ENCODE data around the gene FAM177A1. TPM values are rescaled to one million over a fixed set of nuclear protein-coding genes. Genes with fewer than 3 reads are reported as not detected.
A peak's percentile ranks its signal among the peaks of the same experiment; 100 is the strongest.
"Not testable (repeated sequence)": the region's sequence is repeated elsewhere in the genome, so short reads cannot be mapped to it uniquely, and the experiment has no call there.

Gene FAM177A1
- total RNA-seq, 2 experiments from 2014 or later, result 48.8 to 56.8 TPM

DNA sequence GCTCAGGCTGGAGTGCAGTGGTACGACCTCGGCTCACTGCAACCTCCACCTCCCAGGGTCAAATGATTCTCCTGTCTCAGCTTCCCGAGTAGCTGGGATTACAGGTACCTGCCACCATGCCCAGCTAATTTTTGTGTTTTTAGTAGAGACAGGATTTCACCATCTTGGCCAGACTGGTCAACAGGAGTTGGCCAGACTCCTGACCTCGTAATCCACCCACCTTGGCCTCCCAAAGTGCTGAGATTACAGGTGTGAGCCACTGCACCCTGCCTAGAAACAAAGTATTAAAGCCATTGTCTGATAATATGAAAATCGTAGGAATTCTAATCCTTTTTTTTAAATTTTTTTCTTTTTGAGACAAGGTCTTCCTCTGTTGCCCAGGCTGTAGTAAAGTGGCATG lies 19.7 kb downstream of the FAM177A1 start:
- H3K4me3 Mint-ChIP-seq; H3K27me3 Mint-ChIP-seq; intact Hi-C loops (cut with micrococcal nuclease); DNase-seq; POLR2A ChIA-PET; H3K27ac Mint-ChIP-seq; H3K9me3 Mint-ChIP-seq; H3K4me1 Mint-ChIP-seq (ENCODE audit: low read depth); CTCF ChIA-PET: not testable (repeated sequence)
- peaks cover 22% of the 10 kb centered on the region for H3K36me3 Mint-ChIP-seq

GRCh38 chr14:35068238-35069012 lies 22.4 kb downstream of the FAM177A1 start:
- Mint-ChIP-seq H3K27ac (no peak overlapping the region), H3K4me1 (ENCODE audit: low read depth) (no peaks in the 10 kb centered on the region), H3K4me3 (no peak overlapping the region), H3K9me3 (no peaks in the 10 kb centered on the region), H3K36me3 (peaks cover 24% of the 10 kb centered on the region), H3K27me3 (no peaks in the 10 kb centered on the region)
- ChIA-PET POLR2A (no interaction called here), CTCF (no interaction called here)
- DNase-seq, result no peak
- intact Hi-C loops (cut with micrococcal nuclease), result no loop called here

GRCh38 chr14:35072226-35072625 lies 26.2 kb downstream of the FAM177A1 start:
- H3K9me3 Mint-ChIP-seq, result no peaks in the 10 kb centered on the region
- intact Hi-C loops (cut with micrococcal nuclease), result no loop called here
- no peak overlapping the region for H3K27ac Mint-ChIP-seq
- H3K27me3 Mint-ChIP-seq, result no peaks in the 10 kb centered on the region
- no peak overlapping the region for H3K4me3 Mint-ChIP-seq
- H3K4me1 Mint-ChIP-seq (ENCODE audit: low read depth), result no peaks in the 10 kb centered on the region
- peaks cover 24% of the 10 kb centered on the region for H3K36me3 Mint-ChIP-seq
- DNase-seq, result no peak
- POLR2A ChIA-PET, result no interaction called here
- CTCF ChIA-PET, result interaction anchor here (0.7 kb wide), 1 partner anchor 16 kb away, joined by 4 read pairs; no protein-coding TSS in a partner anchor

GRCh38 chr14:35073486-35073885 lies 27.4 kb downstream of the FAM177A1 start:
- Mint-ChIP-seq H3K4me1 (ENCODE audit: low read depth) (no peaks in the 10 kb centered on the region), H3K27ac (no peak overlapping the region), H3K9me3 (no peaks in the 10 kb centered on the region), H3K36me3 (peaks cover 16% of the 10 kb centered on the region), H3K4me3 (no peak overlapping the region), H3K27me3 (no peaks in the 10 kb centered on the region)
- CTCF ChIA-PET, result no interaction called here
- POLR2A ChIA-PET, result interaction anchor here (1.4 kb wide), 1 partner anchor 27 kb away, joined by 3 read pairs; the partner anchor contains the start of gene FAM177A1
- intact Hi-C loops (cut with micrococcal nuclease), result no loop called here
- no peak for DNase-seq

GRCh38 chr14:35078082-35078481 lies 32.0 kb downstream of the FAM177A1 start:
- Mint-ChIP-seq H3K4me3 (no peak overlapping the region), H3K4me1 (ENCODE audit: low read depth) (no peaks in the 10 kb centered on the region), H3K27ac (no peak overlapping the region), H3K27me3 (no peaks in the 10 kb centered on the region), H3K9me3 (no peaks in the 10 kb centered on the region), H3K36me3 (peaks cover 14% of the 10 kb centered on the region)
- intact Hi-C loops (cut with micrococcal nuclease), result no loop called here
- CTCF ChIA-PET, result interaction anchor here (0.6 kb wide), 1 partner anchor 235 kb away, joined by 3 read pairs; no protein-coding TSS in a partner anchor
- POLR2A ChIA-PET, result no interaction called here
- DNase-seq, result no peak

DNA sequence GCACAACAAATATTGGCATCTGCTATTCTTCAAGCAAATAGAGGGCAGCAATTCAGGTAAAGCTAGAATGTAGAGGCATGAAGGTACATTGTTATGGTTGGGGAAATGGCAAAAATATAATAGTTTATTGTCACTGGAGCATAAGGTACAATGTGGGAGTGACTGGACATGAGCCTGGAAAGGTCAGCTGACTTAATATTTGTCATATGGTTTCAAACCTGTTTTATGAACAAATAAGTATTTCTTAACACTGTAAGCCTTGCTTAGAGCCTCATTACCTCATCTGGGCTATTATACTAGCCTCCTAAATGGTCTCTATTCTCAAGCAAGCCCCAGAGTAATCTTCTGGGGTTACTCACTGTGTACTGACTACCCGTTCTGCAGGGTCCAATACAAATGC lies 33.7 kb downstream of the FAM177A1 start:
- Mint-ChIP-seq H3K36me3 (peaks cover 17% of the 10 kb centered on the region), H3K27me3 (no peaks in the 10 kb centered on the region), H3K27ac (no peak overlapping the region), H3K4me3 (no peak overlapping the region), H3K9me3 (no peaks in the 10 kb centered on the region), H3K4me1 (ENCODE audit: low read depth) (no peaks in the 10 kb centered on the region)
- ChIA-PET POLR2A (no interaction called here), CTCF (interaction anchor here (0.6 kb wide), 1 partner anchor 357 kb away, joined by 3 read pairs; no protein-coding TSS in a partner anchor)
- no peak for DNase-seq
- intact Hi-C loops (cut with micrococcal nuclease), result no loop called here

- no peaks in the 10 kb centered on the region for H3K27me3 Mint-ChIP-seq
- ChIA-PET POLR2A (no interaction called here), CTCF (interaction anchor here (0.6 kb wide), 1 partner anchor 18 kb away, joined by 3 read pairs; no protein-coding TSS in a partner anchor)
Measured at GRCh38 chr14:35083530-35084150, 37.6 kb downstream of the FAM177A1 start.

DNA sequence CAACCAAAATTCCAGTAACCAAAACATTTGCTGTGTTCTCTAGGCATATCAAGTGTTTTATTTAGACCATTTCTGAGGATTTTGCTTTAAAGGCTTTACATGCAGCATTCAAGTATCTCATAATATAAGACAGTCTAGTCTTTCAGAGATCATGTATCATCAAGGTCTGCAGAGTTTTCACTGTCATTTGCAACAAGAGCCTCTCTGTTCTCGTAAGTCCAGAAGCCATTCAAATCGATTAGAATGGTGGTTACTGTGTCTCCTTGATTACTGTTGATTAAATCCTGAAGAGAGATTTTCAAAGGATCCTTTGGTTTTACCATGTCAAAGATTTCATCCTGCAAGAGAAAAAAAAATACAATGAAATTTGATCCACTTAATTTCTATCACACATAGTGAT lies 39.4 kb downstream of the FAM177A1 start:
- POLR2A ChIA-PET, result no interaction called here
- Mint-ChIP-seq H3K27ac (peak overlapping the region; percentile 14), H3K9me3 (no peaks in the 10 kb centered on the region), H3K27me3 (no peaks in the 10 kb centered on the region), H3K4me3 (no peak overlapping the region), H3K4me1 (ENCODE audit: low read depth) (no peaks in the 10 kb centered on the region), H3K36me3 (peaks cover 27% of the 10 kb centered on the region)
- DNase-seq, result no peak
- CTCF ChIA-PET, result no interaction called here
- intact Hi-C loops (cut with micrococcal nuclease), result no loop called here

More at GRCh38 chr14:35083530-35084150, 37.6 kb downstream of the FAM177A1 start:
- no peaks in the 10 kb centered on the region for H3K9me3 Mint-ChIP-seq
- DNase-seq, result no peak
- H3K4me3 Mint-ChIP-seq, result no peak overlapping the region
- intact Hi-C loops (cut with micrococcal nuclease), result no loop called here
- H3K36me3 Mint-ChIP-seq, result peaks cover 26% of the 10 kb centered on the region
- H3K27ac Mint-ChIP-seq, result peak overlapping the region; percentile 49
- no peaks in the 10 kb centered on the region for H3K4me1 Mint-ChIP-seq (ENCODE audit: low read depth)

GRCh38 chr14:35088514-35088913 lies 42.4 kb downstream of the FAM177A1 start:
- ChIA-PET POLR2A (no interaction called here), CTCF (no interaction called here)
- no peak for DNase-seq
- no peak overlapping the region for H3K27ac Mint-ChIP-seq
- intact Hi-C loops (cut with micrococcal nuclease), result no loop called here
- no peaks in the 10 kb centered on the region for H3K9me3 Mint-ChIP-seq
- H3K27me3 Mint-ChIP-seq, result no peaks in the 10 kb centered on the region
- H3K4me1 Mint-ChIP-seq (ENCODE audit: low read depth), result no peaks in the 10 kb centered on the region
- H3K4me3 Mint-ChIP-seq, result no peak overlapping the region
- peaks cover 30% of the 10 kb centered on the region for H3K36me3 Mint-ChIP-seq

DNA sequence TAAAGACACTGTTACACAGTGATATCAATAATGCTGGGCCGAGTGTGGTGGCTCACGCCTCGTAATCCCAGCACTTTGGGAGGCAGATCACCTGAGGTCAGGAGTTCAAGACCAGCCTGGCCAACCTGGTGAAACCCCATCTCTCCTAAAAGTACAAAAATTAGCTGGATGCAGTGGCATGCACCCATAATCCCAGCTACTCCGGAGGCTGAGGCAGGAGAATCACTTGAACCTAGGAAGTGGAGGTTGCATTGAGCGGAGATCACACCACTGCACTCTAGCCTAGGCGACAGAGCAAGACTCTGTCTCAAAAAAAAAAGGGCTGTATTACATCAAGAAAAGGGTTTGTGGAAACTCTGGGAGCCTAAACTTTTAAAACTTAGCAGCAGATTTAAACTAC lies 48.6 kb downstream of the FAM177A1 start:
- H3K4me1 Mint-ChIP-seq (ENCODE audit: low read depth); H3K27ac Mint-ChIP-seq; DNase-seq; H3K9me3 Mint-ChIP-seq; intact Hi-C loops (cut with micrococcal nuclease); H3K27me3 Mint-ChIP-seq; CTCF ChIA-PET; H3K4me3 Mint-ChIP-seq: not testable (repeated sequence)
- POLR2A ChIA-PET, result interaction anchor here (0.9 kb wide), 1 partner anchor 20 kb away, joined by 3 read pairs; no protein-coding TSS in a partner anchor
- peaks cover 25% of the 10 kb centered on the region for H3K36me3 Mint-ChIP-seq

DNA sequence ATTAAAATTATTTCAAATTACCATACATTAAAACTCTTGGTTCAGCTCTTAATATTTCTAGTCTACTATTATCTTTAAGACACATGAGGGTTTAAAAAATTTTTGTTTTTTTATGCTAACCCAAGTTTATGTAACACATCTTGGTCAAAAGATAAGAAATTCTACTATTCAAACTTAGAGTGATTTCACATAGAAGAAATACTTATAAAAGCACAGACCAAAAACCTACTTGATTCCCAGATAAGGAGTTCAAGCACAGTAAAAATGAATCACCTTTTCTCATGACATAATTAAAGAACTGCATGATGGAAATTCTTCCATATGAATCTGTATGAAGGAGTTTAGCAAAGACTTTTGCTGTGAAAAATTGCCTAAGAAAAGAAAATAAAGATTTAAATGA lies 61.8 kb downstream of the FAM177A1 start:
- Mint-ChIP-seq H3K36me3 (peaks cover 35% of the 10 kb centered on the region), H3K4me3 (no peak overlapping the region), H3K27me3 (no peaks in the 10 kb centered on the region), H3K4me1 (ENCODE audit: low read depth) (peaks cover 4% of the 10 kb centered on the region), H3K9me3 (no peaks in the 10 kb centered on the region), H3K27ac (no peak overlapping the region)
- DNase-seq, result no peak
- ChIA-PET POLR2A (no interaction called here), CTCF (interaction anchor here (0.6 kb wide), 1 partner anchor 11 kb away, joined by 3 read pairs; no protein-coding TSS in a partner anchor)
- intact Hi-C loops (cut with micrococcal nuclease), result no loop called here

DNA sequence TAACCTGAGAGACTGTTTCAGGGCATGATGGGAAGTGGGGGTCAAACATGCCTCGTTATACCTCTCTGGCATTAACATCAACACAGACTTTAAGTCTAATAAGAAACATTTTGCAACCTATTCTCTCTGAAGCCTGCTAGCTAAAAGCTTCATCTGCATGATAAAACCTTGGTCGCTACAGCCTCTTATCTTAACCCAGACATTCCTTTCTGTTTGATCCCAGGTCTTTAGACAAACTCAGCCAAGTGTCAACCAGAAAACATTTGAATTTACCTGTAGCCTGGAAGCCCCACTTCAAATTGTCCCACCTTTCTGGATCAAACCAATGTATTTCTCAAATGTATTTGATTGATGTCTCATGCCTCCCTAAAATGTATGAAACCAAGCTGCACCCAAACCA lies 66.6 kb downstream of the FAM177A1 start:
- intact Hi-C loops (cut with micrococcal nuclease), result no loop called here
- ChIA-PET POLR2A (no interaction called here), CTCF (no interaction called here)
- Mint-ChIP-seq H3K4me1 (ENCODE audit: low read depth) (peaks cover 9% of the 10 kb centered on the region), H3K9me3 (no peaks in the 10 kb centered on the region), H3K36me3 (peaks cover 51% of the 10 kb centered on the region), H3K4me3 (no peak overlapping the region), H3K27ac (no peak overlapping the region), H3K27me3 (no peaks in the 10 kb centered on the region)
- DNase-seq, result no peak
